Esophagus muscularis mucosa (tissue), 4 donors: ENCODE data around the gene SURF4. TPM values are rescaled to one million over a fixed set of nuclear protein-coding genes. Genes with fewer than 3 reads are reported as not detected.

Experiments
- DNase-seq: peaks from one replicate; pipeline ENCODE4 v3.0.0-alpha.2; 2017; ENCODE audit errors: extremely low spot score
- H3K27ac ChIP-seq, 4 donors: fragments of 200-600 bp; sonication (generic); replicated peaks in 1 of 4; 1 replicate in 3 of 4; 2 replicates in 1 of 4; pipeline ENCODE4 v1.5.1; 2016 to 2019; ENCODE audit warnings: mild to moderate bottlenecking in 1 of 4
- H3K27me3 ChIP-seq, 4 donors: fragments of 200-600 bp; sonication (generic); one replicate each; pipeline versions ENCODE4 v1.5.1 to v1.6.0; 2016 to 2019
- H3K36me3 ChIP-seq, 4 donors: fragments of 200-600 bp; sonication (generic); one replicate each; pipeline ENCODE4 v1.5.1; 2016 to 2019
- H3K4me1 ChIP-seq, 4 donors: fragments of 200-600 bp; sonication (generic); one replicate each; pipeline ENCODE4 v1.5.1; 2016 to 2019
- H3K4me3 ChIP-seq, 4 donors: fragments of 200-600 bp; sonication (generic); 1 replicate in 2 of 4; 2 replicates in 2 of 4; pipeline ENCODE4 v1.5.1; 2016 to 2019; ENCODE audit warnings: mild to moderate bottlenecking in 4 of 4, moderate library complexity in 1 of 4
- H3K9me3 ChIP-seq, 4 donors: fragments of 200-600 bp; sonication (generic); 1 replicate in 3 of 4; 2 replicates in 1 of 4; pipeline ENCODE4 v1.5.1; 2016 to 2019
- EP300 ChIP-seq: sonication (generic); formaldehyde crosslinking; IDR thresholded peaks from one replicate; pipeline ENCODE4 v1.6.1; 2017; ENCODE audit warnings: antibody characterized with exemption
- POLR2A ChIP-seq: fragments of 450-650 bp; IDR thresholded peaks from one replicate; pipeline ENCODE4 v1.6.1; 2017; ENCODE audit warnings: antibody characterized with exemption, moderate library complexity, mild to moderate bottlenecking, low read depth
- POLR2AphosphoS5 ChIP-seq, 2 donors: sonication (generic); formaldehyde crosslinking; IDR thresholded peaks; one replicate each; pipeline ENCODE4 v1.6.1; 2017; ENCODE audit warnings: antibody characterized with exemption in 2 of 2
- WGBS: methylation state at CpG from one replicate; pipeline ENCODE4 v1.1.5; 2018; 5-methylcytosine and 5-hydroxymethylcytosine counted together
- intact Hi-C: fragments of 100-400 bp; cut with DNase I; formaldehyde crosslinking; loops from one replicate; pipeline ENCODE4 v1.15.1; 2023
- total RNA-seq, 4 donors: library from RNA; depleted of rRNA; stranded (reverse); fragments of >200 nt; gene quantifications; one replicate each; pipeline versions ENCODE4 v1.1.0 to v1.2.1, GENCODE V29; 2016
- TF ChIP-seq, protein P1 (sequence below), 3 experiments: fragments of 200-600 bp in 2 of 3; fragments of 450-650 bp in 1 of 3; sonication (generic) in 2 of 3; IDR thresholded peaks; one replicate each; pipeline ENCODE4 v1.5.1; 2017 to 2019; ENCODE audit warnings: antibody characterized with exemption in 3 of 3, mild to moderate bottlenecking in 2 of 3, moderate library complexity in 1 of 3

The SURF4 gene
- total RNA-seq, 4 donors from 2014 or later = 83.9 to 139 (median 127) TPM

DNA sequence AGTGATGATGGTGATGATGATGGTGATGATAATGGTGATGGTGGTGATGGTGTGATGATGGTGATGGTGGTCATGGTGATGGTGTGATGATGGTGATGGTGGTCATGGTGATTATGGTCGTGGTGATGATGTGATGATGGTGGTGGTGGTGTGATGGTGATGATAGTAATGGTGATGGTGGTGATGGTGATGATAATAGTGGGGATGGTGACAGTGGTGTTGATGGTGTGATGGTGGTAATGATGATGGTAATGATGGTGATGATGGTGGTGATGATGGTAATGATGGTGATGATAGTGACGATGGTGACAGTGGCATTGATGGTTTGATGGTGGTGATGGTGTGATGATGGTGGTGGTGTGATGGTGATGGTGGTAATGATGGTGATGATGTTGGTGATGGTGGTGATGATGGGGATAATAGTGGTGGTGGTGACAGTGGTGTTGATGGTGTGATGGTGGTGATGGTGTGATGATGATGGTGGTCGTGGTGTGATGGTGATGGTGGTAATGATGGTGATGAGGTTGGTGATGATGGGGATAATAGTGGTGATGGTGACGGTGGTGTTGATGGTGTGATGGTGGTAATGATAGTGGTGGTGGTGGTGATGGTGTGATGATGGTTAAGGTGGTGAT is 6.8 kb upstream of the SURF4 start:
- no peaks in the 10 kb centered on the region for H3K36me3 ChIP-seq
- 92% methylated on average over 4 of the region's 4 CpGs for WGBS
- intact Hi-C loops = no loop called here

DNA sequence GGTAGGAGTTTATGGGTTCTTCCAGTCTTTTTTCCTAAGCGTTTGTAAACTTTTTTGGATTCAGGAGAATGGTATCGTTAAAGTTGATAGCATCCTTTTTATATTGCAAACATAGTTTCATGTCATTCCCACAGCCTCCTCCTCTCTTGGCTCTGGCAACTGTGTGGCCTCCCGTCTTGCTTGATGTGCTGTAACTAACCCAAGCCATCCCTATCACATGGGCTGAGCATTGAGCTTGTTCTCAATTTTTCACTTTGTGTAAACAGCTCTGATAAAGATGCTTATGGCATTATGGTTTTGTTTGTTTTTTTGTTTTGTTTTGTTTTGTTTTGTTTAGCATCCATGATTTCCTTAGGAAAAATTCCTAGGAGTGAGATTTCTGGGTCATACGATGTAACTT is 4.9 kb upstream of the SURF4 start:
- H3K36me3 ChIP-seq = no peaks in the 10 kb centered on the region
- intact Hi-C loops = no loop called here
- no peaks in the 10 kb centered on the region for H3K9me3 ChIP-seq
- H3K27me3 ChIP-seq = no peaks in the 10 kb centered on the region
- WGBS = 76% methylated on average over 4 of the region's 4 CpGs
- TF ChIP-seq POLR2A (no peak), POLR2AphosphoS5 (IDR thresholded peaks at IDR 0.05) (no peak), EP300 (no peak)
- TF ChIP-seq, protein P1, sequence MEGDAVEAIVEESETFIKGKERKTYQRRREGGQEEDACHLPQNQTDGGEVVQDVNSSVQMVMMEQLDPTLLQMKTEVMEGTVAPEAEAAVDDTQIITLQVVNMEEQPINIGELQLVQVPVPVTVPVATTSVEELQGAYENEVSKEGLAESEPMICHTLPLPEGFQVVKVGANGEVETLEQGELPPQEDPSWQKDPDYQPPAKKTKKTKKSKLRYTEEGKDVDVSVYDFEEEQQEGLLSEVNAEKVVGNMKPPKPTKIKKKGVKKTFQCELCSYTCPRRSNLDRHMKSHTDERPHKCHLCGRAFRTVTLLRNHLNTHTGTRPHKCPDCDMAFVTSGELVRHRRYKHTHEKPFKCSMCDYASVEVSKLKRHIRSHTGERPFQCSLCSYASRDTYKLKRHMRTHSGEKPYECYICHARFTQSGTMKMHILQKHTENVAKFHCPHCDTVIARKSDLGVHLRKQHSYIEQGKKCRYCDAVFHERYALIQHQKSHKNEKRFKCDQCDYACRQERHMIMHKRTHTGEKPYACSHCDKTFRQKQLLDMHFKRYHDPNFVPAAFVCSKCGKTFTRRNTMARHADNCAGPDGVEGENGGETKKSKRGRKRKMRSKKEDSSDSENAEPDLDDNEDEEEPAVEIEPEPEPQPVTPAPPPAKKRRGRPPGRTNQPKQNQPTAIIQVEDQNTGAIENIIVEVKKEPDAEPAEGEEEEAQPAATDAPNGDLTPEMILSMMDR (IDR thresholded peaks at IDR 0.05) = no peak
- H3K27ac ChIP-seq = no peak overlapping the region
- H3K4me3 ChIP-seq = no peak overlapping the region
- DNase-seq = no peak
- H3K4me1 ChIP-seq = peaks cover 7 to 8% (median 7%) of the 10 kb centered on the region in 4 donors

More for the DNA sequence above, 6.8 kb upstream of the SURF4 start:
- TF ChIP-seq POLR2A (no peak), EP300 (no peak), POLR2AphosphoS5 (IDR thresholded peaks at IDR 0.05) (no peak)
- TF ChIP-seq, protein P1 (IDR thresholded peaks at IDR 0.05) = no peak
- Histone ChIP-seq H3K9me3 (no peaks in the 10 kb centered on the region), H3K4me1 (no peaks in the 10 kb centered on the region), H3K27ac (no peak overlapping the region), H3K4me3 (no peak overlapping the region), H3K27me3 (no peaks in the 10 kb centered on the region)
- no peak for DNase-seq

DNA sequence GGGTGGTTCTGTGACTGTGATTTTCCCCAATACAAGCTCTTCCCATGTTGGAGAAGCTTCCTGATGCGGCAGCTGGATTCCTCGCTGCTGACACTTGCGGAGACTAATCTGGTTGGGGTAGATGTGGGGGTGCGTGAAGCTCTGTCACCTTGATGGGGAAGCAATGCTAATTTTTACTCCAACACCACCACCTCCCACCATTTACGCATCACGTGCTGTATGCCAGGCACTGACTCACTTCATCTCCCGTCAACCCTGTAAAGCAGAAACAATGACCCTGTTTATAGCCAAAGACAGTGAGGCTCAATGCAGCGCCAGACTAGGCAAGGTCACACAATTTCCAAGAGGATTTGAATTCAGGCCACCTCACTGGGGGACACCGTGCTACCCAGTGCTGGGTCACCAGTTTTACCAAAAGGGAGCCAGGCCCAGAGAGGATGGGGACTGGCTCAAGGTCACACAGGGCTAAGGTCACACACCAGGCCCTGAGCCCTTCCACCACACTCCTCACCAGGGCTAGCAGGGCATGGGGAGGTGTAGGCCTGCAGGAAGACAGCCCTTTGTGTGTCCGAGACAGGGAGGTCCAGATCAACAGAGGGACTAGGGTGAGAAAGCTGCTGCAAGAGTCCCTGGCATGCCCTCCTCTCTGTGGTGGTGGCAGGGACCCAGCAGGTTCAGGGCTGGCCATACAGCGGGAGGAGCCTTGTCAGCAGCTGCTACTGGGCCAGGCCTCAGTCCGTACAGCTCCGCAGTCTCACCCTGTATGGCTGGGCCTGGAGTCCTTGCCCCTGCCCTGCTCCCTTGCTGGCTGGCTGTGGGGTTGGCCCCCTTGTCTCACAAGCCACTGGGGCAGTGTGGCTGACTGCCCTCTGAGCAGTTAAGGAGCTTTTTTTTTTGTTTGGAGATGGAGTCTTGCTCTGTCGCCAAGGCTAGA is 3.6 kb upstream of the SURF4 start:
- Histone ChIP-seq H3K27me3 (no peaks in the 10 kb centered on the region), H3K36me3 (no peaks in the 10 kb centered on the region), H3K4me1 (peaks cover 11 to 16% (median 15%) of the 10 kb centered on the region in 4 donors), H3K27ac (no peak overlapping the region), H3K9me3 (no peaks in the 10 kb centered on the region), H3K4me3 (no peak overlapping the region)
- 91% methylated on average over 11 of the region's 14 CpGs for WGBS
- intact Hi-C loops = no loop called here
- TF ChIP-seq POLR2AphosphoS5 (IDR thresholded peaks at IDR 0.05) (no peak), EP300 (no peak), POLR2A (no peak)
- TF ChIP-seq, protein P1 (IDR thresholded peaks at IDR 0.05) = no peak
- DNase-seq = no peak

DNA sequence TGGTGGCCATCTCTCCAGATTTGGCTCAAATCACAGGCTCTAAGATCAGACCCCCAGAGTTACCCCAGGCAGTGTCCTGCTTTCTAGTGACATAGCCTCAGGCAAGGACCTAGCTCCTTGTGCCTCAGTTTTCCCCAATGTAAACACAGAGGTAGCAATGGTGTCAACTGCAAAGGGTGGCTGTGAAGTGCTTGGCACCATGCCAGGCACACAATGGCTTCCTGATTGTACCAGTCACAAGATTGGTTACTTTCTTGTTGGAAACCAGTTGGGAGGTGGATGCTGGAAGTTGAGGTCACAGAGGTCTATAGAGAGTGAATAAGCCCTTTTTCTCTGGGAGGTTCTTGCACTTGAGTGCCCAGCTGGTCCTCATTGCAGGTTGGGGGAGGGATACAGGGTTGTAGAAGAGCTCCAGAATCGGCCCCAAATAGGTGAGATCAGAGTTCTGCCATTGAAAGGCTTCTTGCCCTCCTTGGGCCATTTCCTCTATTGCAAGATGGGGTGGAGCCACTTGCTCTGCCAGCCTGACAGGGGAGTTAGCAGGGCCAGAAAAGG is 2.6 kb upstream of the SURF4 start:
- no peaks in the 10 kb centered on the region for H3K9me3 ChIP-seq
- H3K4me3 ChIP-seq = no peak overlapping the region
- intact Hi-C loops = no loop called here
- WGBS = 90% methylated on average over 1 of the region's 1 CpG
- TF ChIP-seq POLR2A (no peak), POLR2AphosphoS5 (IDR thresholded peaks at IDR 0.05) (no peak), EP300 (no peak)
- TF ChIP-seq, protein P1 (IDR thresholded peaks at IDR 0.05) = no peak
- DNase-seq = no peak
- peaks cover 18 to 26% (median 24%) of the 10 kb centered on the region in 4 donors for H3K4me1 ChIP-seq
- H3K36me3 ChIP-seq = peaks cover 0 to under 1% (median under 1%) of the 10 kb centered on the region in 4 donors
- H3K27ac ChIP-seq = no peak overlapping the region
- H3K27me3 ChIP-seq = no peaks in the 10 kb centered on the region
